A673 (cell line): ENCODE measurements around the gene ROM1. TPM values are rescaled to one million over a fixed set of nuclear protein-coding genes. Genes with fewer than 3 reads are reported as not detected.
"Not testable (repeated sequence)": the region's sequence is repeated elsewhere in the genome, so short reads cannot be mapped to it uniquely, and the experiment has no call there.

Experiments
- BruUV-seq: library from RNA; stranded (reverse); fragments of 400-500 nt; replicated peaks from 2 replicates; lab custom pipeline; 2021; lab: Mats Ljungman, UMichigan
- CTCF ChIA-PET: fragments of 300-600 bp; sonication (Branson Sonifier 250); formaldehyde crosslinking; loops from one replicate; lab custom pipeline; 2022; ENCODE audit warnings: antibody characterized with exemption; lab: Charles Lee
- POLR2A ChIA-PET: fragments of 300-600 bp; sonication (Branson Sonifier 250); formaldehyde crosslinking; loops from one replicate; lab custom pipeline; 2022; ENCODE audit warnings: antibody characterized with exemption; ENCODE audit not compliant: low non-redundant PET; lab: Charles Lee
- DNase-seq: peaks from one replicate; pipeline ENCODE4 v3.0.0-alpha.2; 2015; ENCODE audit warnings: low spot score
- H3K27ac ChIP-seq: fragments of 200-600 bp; sonication (generic); 2 replicates; pipeline ENCODE4 v1.5.1; 2016; ENCODE audit warnings: mixed run types, low read depth, mild to moderate bottlenecking, mixed read lengths, antibody characterized with exemption, low read length; ENCODE audit not compliant: poor library complexity, severe bottlenecking
- H3K27me3 ChIP-seq: fragments of 200-600 bp; sonication (generic); replicated peaks from 2 replicates; pipeline ENCODE4 v1.6.1; 2017; ENCODE audit warnings: mixed run types, low read depth, mild to moderate bottlenecking, mixed read lengths, antibody characterized with exemption, low read length; ENCODE audit not compliant: insufficient read depth, poor library complexity
- H3K36me3 ChIP-seq: fragments of 200-600 bp; sonication (generic); 2 replicates; pipeline ENCODE4 v1.6.1; 2016; ENCODE audit warnings: mixed run types, mild to moderate bottlenecking, mixed read lengths, antibody characterized with exemption, low read length; ENCODE audit not compliant: insufficient read depth, poor library complexity, severe bottlenecking
- H3K4me1 ChIP-seq: fragments of 200-600 bp; sonication (generic); 2 replicates; pipeline ENCODE4 v1.6.1; 2017; ENCODE audit warnings: mixed run types, mild to moderate bottlenecking, mixed read lengths, antibody characterized with exemption, low read length; ENCODE audit not compliant: insufficient read depth, poor library complexity, severe bottlenecking
- H3K4me3 ChIP-seq: fragments of 200-600 bp; sonication (generic); 2 replicates; pipeline ENCODE4 v1.5.1; 2016; ENCODE audit warnings: low read depth, mixed run types, mild to moderate bottlenecking, mixed read lengths, low read length; ENCODE audit not compliant: poor library complexity, severe bottlenecking
- H3K9me3 ChIP-seq: fragments of 200-600 bp; sonication (generic); 2 replicates; pipeline ENCODE4 v1.6.1; 2016; ENCODE audit warnings: mixed run types, low read depth, mild to moderate bottlenecking, mixed read lengths, antibody characterized with exemption, low read length; ENCODE audit not compliant: poor library complexity, severe bottlenecking
- EZH2 ChIP-seq: fragments of 200-600 bp; sonication (generic); IDR thresholded peaks from 2 replicates; pipeline ENCODE4 v1.6.1; 2017; ENCODE audit warnings: borderline replicate concordance, low read depth, mild to moderate bottlenecking, mixed read lengths, antibody characterized with exemption, low read length; ENCODE audit not compliant: poor library complexity, severe bottlenecking
- intact Hi-C: fragments of 100-400 bp; cut with micrococcal nuclease; formaldehyde crosslinking; loops from one replicate; pipeline ENCODE4 v1.10.0; 2022; ENCODE audit not compliant: unreplicated experiment
- total RNA-seq: library from RNA; stranded (reverse); gene quantifications from 2 replicates; pipeline ENCODE4 v1.2.3, GENCODE V29; 2021
- TF ChIP-seq, protein P1 (sequence below): fragments of 300-800, 200-600 bp; sonication (generic); conservative IDR thresholded peaks from 2 replicates; pipeline ENCODE4 v1.5.1; 2017; ENCODE audit warnings: low read depth, mild to moderate bottlenecking, antibody characterized with exemption, low read length, moderate library complexity, mixed read lengths

The ROM1 gene
- total RNA-seq, 1 experiment from 2014 or later: 1.1 TPM

DNA sequence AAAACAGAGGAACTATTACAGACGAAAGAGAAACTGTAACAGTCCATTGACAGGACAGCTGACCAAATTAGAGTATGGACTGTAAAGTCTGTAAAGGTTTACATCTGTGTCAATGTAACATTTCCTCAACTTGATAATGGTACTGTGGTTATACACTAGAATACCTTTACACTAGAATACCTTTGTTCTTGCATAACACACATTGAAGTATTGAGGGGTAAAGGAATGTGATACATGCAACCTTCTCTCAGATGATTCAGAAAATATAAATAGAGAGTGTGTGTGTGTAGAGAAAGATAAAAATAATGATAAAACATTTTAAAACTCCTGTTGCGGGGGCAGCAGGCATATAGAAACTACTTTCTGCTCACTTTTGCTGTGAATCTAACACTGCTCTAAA, 33.8 kb upstream of the ROM1 start:
- Histone ChIP-seq H3K36me3 (peaks cover 56% of the 10 kb centered on the region), H3K4me1 (peaks cover 9% of the 10 kb centered on the region), H3K9me3 (no peaks in the 10 kb centered on the region), H3K27me3 (no peaks in the 10 kb centered on the region), H3K27ac (no peak overlapping the region), H3K4me3 (no peak overlapping the region)
- ChIA-PET CTCF (no interaction called here), POLR2A (no interaction called here)
- TF ChIP-seq, protein P1, sequence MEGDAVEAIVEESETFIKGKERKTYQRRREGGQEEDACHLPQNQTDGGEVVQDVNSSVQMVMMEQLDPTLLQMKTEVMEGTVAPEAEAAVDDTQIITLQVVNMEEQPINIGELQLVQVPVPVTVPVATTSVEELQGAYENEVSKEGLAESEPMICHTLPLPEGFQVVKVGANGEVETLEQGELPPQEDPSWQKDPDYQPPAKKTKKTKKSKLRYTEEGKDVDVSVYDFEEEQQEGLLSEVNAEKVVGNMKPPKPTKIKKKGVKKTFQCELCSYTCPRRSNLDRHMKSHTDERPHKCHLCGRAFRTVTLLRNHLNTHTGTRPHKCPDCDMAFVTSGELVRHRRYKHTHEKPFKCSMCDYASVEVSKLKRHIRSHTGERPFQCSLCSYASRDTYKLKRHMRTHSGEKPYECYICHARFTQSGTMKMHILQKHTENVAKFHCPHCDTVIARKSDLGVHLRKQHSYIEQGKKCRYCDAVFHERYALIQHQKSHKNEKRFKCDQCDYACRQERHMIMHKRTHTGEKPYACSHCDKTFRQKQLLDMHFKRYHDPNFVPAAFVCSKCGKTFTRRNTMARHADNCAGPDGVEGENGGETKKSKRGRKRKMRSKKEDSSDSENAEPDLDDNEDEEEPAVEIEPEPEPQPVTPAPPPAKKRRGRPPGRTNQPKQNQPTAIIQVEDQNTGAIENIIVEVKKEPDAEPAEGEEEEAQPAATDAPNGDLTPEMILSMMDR: no peak
- no peak for TF ChIP-seq EZH2
- BruUV-seq: no TSS peak
- intact Hi-C loops: no loop called here
- DNase-seq: no peak

DNA sequence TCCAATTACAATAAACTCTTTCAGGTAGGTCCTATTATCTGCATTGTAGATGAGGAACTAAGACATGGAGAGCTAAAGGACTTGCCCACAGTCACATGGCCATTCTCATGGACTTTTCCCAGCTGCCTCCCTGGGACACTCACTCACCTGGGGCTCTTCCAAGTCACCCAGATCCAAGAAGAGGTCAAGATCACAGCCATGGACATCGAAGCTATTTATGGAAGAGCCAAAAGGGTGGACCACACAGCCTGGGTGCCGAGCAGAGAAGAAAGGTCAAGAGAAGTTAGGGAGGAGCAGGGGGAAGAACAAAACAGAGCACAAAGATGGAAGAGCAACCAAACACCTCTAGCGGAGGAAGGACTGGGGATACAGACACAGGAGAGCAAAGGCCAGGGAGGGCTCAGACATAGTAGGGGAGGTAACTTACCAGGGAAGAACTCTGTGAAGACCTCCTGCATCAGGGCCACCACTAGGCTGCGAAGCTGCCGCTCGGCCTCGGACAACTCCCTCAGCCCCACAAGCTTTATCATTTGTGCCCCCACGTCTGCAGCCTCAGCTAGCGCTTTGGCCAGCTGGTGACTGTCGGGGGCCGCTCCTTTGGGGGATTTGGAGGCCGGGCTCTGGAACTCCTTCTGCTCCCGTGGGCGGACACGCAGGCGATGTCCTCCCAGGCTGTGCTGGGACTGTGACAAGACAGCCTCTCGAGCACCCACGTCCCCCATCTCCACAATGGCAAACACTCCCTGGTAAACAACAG, 31.9 kb upstream of the ROM1 start:
- no peak overlapping the region for H3K4me3 ChIP-seq
- intact Hi-C loops: no loop called here
- no peak for DNase-seq
- BruUV-seq: no TSS peak
- no peaks in the 10 kb centered on the region for H3K4me1 ChIP-seq
- H3K36me3 ChIP-seq: peaks cover 64% of the 10 kb centered on the region
- ChIA-PET CTCF (no interaction called here), POLR2A (no interaction called here)
- TF ChIP-seq, protein P1: no peak
- no peak for TF ChIP-seq EZH2
- no peaks in the 10 kb centered on the region for H3K9me3 ChIP-seq
- no peaks in the 10 kb centered on the region for H3K27me3 ChIP-seq
- no peak overlapping the region for H3K27ac ChIP-seq

DNA sequence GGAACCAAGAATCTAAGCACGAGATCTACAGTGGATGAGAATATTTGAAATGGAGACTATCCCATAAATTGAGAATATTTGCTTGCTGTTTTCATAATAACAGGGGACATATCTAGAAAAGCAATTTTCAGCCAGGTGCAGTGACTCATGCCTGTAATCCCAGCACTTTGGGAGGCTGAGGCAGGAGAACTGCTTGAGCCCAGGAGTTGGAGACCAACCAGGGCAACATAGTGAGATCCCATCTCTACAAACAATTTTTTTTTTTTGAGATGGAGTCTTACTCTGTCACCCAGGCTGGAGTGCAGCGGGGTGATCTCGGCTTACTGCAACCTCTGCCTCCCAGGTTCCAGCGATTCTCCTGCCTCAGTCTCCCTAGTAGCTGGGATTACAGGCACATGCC, 31.3 kb upstream of the ROM1 start:
- CTCF ChIA-PET, BruUV-seq, H3K4me1 ChIP-seq, DNase-seq, intact Hi-C loops, H3K9me3 ChIP-seq, H3K27ac ChIP-seq, H3K4me3 ChIP-seq, H3K27me3 ChIP-seq: not testable (repeated sequence)
- POLR2A ChIA-PET: interaction anchor here (0.6 kb wide), 1 partner anchor 241 kb away, joined by 4 read pairs; no protein-coding TSS in a partner anchor
- peaks cover 61% of the 10 kb centered on the region for H3K36me3 ChIP-seq

DNA sequence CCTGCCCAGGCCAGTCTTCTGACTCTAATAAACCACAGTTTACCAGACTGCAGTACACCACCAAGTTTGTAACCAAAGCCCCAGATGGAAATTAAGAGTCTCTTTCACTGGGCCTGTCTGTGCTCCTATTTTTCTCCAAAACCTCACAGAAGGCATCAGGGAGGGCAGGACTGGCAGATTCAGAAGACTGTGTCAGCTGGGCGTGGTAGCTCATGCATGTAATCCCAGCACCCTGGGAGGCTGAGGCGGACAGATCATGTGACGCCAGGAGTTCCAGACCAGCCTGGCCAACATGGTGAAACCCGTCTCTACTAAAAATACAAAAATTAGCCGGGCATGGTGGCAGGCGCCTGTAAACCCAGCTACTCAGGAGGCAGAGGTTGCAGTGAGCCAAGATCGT, 27.7 kb upstream of the ROM1 start:
- H3K9me3 ChIP-seq, H3K27me3 ChIP-seq, POLR2A ChIA-PET, H3K4me3 ChIP-seq, H3K4me1 ChIP-seq, CTCF ChIA-PET, DNase-seq, intact Hi-C loops, BruUV-seq: not testable (repeated sequence)
- peak overlapping the region; percentile 1 for H3K27ac ChIP-seq
- H3K36me3 ChIP-seq: peaks cover 49% of the 10 kb centered on the region
